Activated gamma-delta T cell treated with Interleukin-2 at 50 U/mL for 16 hours (primary cell): ENCODE results near the gene PTPRT.
"Not testable (repeated sequence)": the region's sequence is repeated elsewhere in the genome, so short reads cannot be mapped to it uniquely, and the experiment has no call there.

Source experiments
- DNase-seq: peaks from one replicate; pipeline ENCODE4 v3.0.0-alpha.2; 2020

The PTPRT gene

GRCh38 chr20:42255821-42256220 is 933.9 kb downstream of the PTPRT start:
- DNase-seq: no peak

GRCh38 chr20:42254673-42255072 is 935.0 kb downstream of the PTPRT start:
- DNase-seq: no peak

- DNase-seq: no peak
Observed at GRCh38 chr20:42252116-42252515, 937.6 kb downstream of the PTPRT start.

DNA sequence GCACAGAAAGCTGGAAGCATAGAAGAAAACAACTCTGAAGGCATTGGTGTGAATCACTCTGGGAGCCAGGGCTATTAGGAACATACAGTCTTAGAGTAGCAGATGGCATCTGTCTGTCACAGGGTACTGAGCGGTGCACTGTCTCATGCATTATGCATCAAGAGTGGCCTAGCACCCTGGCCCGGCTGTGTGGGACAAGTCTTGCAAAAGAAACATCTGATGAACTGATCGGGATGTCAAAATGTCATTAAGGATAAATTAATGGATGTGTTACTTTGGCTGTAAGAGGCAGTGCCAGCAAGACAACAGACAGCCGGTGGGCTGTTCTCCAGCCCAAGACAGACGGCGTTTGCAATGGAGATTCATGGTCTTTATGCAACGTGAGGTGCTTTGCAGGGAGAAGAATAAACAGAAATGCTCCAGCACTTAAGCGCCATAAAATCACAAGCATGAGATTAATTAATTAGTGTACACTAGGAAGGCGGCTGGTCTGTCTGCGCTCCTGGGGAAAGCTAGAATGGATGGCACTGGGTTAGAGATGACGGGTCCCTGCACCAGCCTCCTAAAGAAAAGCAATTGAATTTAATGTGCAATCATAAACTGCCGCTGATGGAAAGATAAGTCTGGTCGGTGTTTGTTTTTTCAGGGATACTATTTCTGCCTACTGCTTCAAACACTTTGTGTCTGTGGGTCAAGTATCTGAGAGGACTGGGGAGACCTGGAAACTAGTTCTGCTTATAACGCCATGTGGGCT is 970.9 kb downstream of the PTPRT start:
- DNase-seq: no peak

GRCh38 chr20:42214074-42214473 is 975.6 kb downstream of the PTPRT start:
- no peak for DNase-seq

- no peak for DNase-seq
Observed at GRCh38 chr20:42212391-42212790, 977.3 kb downstream of the PTPRT start.

GRCh38 chr20:42206557-42206956 is 983.1 kb downstream of the PTPRT start:
- DNase-seq: not testable (repeated sequence)

DNA sequence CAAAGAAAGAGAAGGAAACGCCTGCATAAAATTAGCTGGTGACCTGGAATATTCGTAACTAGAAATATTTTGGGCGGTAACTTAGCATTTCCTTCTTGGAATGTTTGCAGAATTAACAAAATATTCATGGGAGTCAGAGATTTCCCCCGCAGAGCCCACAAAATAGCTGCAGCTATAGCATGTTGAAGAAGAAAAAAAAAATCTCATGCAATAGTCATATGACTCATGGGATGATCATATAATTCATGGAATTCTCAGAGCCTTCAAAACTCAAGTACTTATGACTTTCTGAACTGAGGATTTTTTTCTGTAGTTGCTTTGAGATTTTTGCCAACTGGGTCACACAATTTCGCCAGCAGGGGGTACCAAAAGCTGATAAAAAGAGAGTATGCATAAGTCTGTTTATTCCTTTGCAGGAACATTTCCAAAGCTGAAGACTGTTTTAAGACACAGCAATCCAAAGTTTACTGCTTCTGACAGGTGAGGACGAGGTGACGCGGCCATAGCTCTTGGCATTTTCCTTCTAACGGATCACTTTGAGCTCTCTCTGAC is 985.5 kb downstream of the PTPRT start:
- no peak for DNase-seq

DNA sequence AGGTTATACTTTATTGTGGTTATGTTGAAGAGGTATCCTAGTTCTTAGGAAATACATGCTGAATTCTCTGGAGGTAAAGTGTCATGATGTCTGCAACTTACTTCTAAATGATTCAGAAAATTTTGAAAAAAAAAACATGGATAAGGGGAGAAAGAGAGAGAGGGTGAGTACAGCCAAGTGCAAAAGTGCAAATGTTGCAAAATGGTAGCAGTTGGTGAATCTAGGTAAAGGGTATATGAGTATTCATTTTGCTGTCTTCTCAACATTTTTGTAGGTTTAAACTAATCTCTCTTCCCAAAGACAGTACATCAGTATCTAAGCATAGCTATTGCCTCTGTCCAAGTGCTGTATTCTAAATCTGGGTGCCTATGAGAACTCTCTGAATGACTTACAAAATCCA is 992.1 kb downstream of the PTPRT start:
- no peak for DNase-seq

DNA sequence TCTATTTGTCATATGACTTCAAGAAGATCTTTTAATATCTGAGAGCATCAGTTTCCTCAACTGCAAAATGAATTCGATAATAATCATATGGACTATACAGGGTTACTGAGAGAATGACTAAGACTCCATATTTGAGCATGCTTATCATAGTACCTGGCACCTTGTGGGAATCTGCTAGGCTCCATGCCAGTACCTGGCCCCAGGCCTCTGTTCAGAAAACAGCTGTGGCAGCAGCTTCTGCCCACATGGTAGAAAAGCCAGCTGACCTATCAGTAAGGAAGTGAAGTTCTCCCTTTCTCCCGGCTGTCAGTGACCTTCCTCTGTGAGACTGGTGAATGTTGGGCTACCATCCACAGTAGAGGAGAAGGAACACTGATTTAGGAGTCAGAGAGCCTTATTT is 996.6 kb downstream of the PTPRT start:
- no peak for DNase-seq

GRCh38 chr20:42192321-42192720 is 997.4 kb downstream of the PTPRT start:
- no peak for DNase-seq

- no peak for DNase-seq
Observed at GRCh38 chr20:42191140-42191860, 998.4 kb downstream of the PTPRT start.

DNA sequence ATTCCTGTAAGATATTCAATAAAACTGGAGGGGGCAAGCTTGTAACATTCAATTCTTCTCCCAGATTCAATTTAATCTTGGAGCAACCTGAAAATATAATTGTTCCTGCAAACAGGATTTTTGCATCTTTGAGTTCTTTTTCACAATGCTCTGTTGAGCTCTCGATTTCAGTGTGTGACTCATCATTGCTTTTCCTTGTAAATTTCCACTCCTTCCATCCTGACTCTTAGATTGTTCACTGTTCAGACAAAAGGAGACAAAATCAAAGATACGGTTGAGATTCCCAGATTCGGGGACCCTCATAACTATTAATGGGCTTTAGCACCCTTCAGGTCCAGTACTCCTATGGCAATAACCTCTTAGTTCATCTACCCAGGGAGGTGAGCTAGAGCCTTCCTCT is 999.6 kb downstream of the PTPRT start:
- DNase-seq: no peak

DNA sequence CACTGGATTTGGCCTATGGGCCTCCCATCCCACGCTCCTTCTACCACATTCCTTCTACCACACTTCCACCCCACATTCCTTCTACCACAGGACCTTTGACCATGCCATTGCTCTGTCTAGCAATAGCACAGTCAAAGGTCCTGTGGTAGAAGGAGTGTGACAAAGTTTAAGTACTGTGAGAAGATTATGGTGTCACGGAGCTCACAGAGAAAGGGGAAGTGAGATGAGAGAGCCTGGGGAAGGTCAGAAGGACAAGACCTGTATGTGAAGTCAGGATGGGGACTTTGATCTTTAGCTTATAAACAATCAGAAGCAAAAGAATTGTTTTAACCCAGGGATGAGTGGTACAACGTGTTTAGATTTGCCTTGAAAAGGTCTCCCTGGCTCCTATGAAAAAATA is 1003.4 kb downstream of the PTPRT start:
- no peak for DNase-seq

DNA sequence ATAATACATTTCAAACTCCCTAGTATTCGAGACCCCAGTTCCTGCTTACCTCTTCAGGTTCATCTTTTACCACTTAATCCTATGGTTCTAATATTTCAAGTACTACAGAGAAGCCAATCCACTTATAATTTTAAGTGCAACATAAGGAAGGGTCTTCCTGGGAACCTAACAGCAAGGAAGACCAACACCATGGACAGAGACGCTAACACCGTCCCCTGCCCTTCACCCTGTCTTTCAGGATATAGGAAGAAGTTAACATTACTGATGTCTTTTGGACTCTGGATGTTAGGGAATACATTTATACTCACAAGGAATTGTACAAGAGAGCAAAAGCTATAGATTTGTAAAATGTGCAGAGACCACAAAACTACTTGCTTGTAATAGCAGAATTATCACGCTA is 1006.6 kb downstream of the PTPRT start:
- no peak for DNase-seq

GRCh38 chr20:42181064-42181463 is 1008.6 kb downstream of the PTPRT start:
- no peak for DNase-seq

DNA sequence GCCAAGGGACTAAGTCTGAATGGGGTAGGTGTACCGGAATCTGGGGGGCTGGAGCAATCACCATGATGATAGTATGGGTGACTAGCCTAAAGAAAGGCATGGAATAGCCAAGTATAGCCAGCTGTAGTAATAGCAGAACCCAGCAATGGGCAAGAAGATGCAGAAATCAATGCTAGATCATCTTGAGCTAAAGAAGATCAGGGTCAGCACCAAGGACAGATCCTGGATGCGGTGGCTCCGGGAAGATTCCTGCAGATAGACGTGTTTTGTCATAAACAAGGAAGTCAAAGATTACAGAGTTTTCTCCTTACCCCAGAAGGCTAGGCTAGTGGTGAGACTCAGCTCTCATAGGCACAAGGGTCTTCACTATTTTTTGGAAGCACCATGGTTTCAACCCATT is 1009.9 kb downstream of the PTPRT start:
- DNase-seq: no peak

GRCh38 chr20:42173440-42173839 is 1016.3 kb downstream of the PTPRT start:
- DNase-seq: no peak

- no peak for DNase-seq
Observed at GRCh38 chr20:42164121-42164890, 1025.4 kb downstream of the PTPRT start.

DNA sequence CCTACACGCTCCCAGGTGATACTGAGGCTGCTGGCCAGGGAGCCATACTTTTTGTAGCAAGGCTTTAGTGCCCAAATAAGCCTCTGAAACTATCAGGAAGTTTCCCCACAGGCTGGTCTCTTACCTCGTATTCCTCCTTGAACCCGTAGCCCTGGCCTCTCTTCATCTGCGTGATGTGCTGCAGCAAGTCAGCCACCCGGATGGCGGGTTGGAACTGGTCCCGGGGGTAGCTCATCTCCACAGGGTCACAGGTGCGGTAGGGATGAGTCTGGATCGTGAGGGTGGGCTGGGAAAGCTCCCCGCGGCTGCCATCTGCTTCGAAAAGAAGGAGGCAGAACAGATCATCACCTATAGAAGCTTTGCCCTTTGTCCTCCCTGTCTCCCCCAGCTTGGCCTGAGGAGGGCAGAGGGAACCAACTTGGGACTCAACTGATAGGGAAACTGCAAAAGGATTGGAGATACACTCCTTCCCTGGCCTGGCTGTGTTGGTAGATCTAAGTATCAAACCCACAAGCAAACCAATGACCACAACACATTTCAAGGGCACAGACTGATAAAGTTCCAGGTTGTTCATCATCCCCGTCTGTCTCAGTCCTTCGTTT is 1028.4 kb downstream of the PTPRT start:
- no peak for DNase-seq

GRCh38 chr20:42159808-42160207 is 1029.9 kb downstream of the PTPRT start:
- no peak for DNase-seq

GRCh38 chr20:42158272-42158671 is 1031.4 kb downstream of the PTPRT start:
- DNase-seq: no peak

DNA sequence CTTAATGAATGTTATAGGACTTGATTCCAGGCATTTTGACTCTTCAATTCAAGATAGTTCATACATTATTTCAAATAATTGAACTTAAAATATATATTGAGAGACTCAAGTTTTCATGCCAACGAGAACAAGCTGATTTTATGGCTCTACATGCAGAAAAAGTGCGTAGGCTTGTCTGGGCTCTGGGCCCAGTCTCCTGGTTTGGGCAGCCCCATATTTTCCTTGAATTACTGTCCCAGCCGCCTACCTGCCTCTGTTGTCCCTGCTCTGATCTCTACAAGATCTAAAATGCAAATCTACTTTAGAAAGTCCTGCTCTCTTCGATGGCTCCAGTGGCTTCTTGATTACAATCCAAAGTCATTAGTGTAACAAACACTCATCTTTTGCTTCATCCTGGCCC is 1034.1 kb downstream of the PTPRT start:
- DNase-seq: no peak
